AG04450 (cell line): ENCODE measurements around the gene SERINC5. TPM values are rescaled to one million over a fixed set of nuclear protein-coding genes. Genes with fewer than 3 reads are reported as not detected.

Experiments
- CTCF ChIA-PET: fragments of 300-600, 350-600 bp; formaldehyde crosslinking; extraction: SDS; loops from one replicate; lab custom pipeline; 2022; ENCODE audit warnings: antibody characterized with exemption, inconsistent platforms; lab: Charles Lee
- POLR2A ChIA-PET: fragments of 350-600 bp; formaldehyde crosslinking; extraction: SDS; loops from one replicate; lab custom pipeline; 2021; ENCODE audit warnings: antibody characterized with exemption, inconsistent platforms; lab: Yijun Ruan, JAX
- DNase-seq: peaks from one replicate; pipeline ENCODE4 v3.0.0-alpha.2; 2011; ENCODE audit warnings: low read depth, low spot score
- H3K27ac ChIP-seq: one replicate; pipeline ENCODE4 v1.5.1; 2012; ENCODE audit warnings: low read depth, low read length, control low read depth
- H3K27me3 ChIP-seq: one replicate; pipeline ENCODE4 v1.6.0; 2012; ENCODE audit warnings: low read length; ENCODE audit not compliant: control insufficient read depth, insufficient read depth
- H3K4me3 ChIP-seq: 2 replicates; pipeline ENCODE4 v1.5.1; 2011; ENCODE audit warnings: mild to moderate bottlenecking, low read depth, low read length, control low read depth
- H3K9me3 ChIP-seq: 2 replicates; pipeline ENCODE4 v1.5.1; 2012; ENCODE audit warnings: low read length; ENCODE audit not compliant: control insufficient read depth, insufficient read depth
- polyA plus RNA-seq: library from polyadenylated mRNA; depleted of rRNA; stranded (reverse); fragments of >200 nt; gene quantifications from 2 replicates; pipeline ENCODE4 v1.2.3, GENCODE V29; 2011
- TF ChIP-seq, protein P1 (sequence below): IDR thresholded peaks from 2 replicates; pipeline ENCODE4 v1.5.1; 2011; ENCODE audit warnings: low read depth, low read length, control low read depth, inconsistent platforms

SERINC5 gene
- polyA plus RNA-seq, 1 experiment: 8.5 TPM

DNA sequence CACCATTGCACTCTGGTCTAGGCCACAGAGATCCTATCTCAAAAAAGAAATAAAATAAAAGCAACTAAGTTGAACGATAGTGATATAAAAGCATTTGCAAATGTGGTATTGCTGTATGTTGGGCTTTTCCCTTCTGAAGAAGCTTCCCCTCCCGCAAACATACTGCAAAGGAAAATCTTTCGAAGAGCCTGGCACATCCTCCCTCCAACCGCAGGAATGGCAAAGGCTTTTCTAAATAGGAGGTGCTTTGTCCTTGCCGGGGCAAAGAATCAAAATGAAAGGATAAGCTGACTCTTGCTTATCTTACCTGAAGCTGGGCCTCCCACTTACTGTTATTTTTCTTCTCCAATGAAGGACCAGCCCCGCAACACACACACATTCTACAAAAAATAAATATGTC is 45.8 kb downstream of the SERINC5 start:
- no peak overlapping the region for H3K4me3 ChIP-seq
- ChIA-PET POLR2A (no interaction called here), CTCF (no interaction called here)

DNA sequence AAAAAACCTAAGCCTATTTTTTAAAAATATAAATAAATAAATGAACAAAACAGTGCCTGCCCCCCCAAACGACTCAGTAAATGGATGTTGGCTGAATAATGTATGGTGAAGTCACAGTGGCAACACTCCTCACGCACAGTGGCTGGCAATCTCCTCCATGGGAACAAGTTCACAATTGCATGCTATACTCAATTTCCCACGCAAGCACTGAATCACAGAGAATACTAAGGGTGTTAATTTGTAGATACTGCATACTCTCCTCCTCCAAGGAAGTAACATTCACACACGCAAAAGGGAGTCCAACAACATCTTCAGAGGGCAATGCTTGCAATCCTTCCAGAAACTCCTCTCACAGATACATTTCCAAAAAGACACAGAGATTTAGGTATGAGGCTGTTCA is 47.5 kb downstream of the SERINC5 start:
- no peak for DNase-seq
- Histone ChIP-seq H3K9me3 (no peaks in the 10 kb centered on the region), H3K4me3 (no peak overlapping the region), H3K27me3 (no peaks in the 10 kb centered on the region), H3K27ac (no peak overlapping the region)
- POLR2A ChIA-PET: no interaction called here
- TF ChIP-seq, protein P1, sequence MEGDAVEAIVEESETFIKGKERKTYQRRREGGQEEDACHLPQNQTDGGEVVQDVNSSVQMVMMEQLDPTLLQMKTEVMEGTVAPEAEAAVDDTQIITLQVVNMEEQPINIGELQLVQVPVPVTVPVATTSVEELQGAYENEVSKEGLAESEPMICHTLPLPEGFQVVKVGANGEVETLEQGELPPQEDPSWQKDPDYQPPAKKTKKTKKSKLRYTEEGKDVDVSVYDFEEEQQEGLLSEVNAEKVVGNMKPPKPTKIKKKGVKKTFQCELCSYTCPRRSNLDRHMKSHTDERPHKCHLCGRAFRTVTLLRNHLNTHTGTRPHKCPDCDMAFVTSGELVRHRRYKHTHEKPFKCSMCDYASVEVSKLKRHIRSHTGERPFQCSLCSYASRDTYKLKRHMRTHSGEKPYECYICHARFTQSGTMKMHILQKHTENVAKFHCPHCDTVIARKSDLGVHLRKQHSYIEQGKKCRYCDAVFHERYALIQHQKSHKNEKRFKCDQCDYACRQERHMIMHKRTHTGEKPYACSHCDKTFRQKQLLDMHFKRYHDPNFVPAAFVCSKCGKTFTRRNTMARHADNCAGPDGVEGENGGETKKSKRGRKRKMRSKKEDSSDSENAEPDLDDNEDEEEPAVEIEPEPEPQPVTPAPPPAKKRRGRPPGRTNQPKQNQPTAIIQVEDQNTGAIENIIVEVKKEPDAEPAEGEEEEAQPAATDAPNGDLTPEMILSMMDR: no peak
- CTCF ChIA-PET: no interaction called here

More for the DNA sequence above, 45.8 kb downstream of the SERINC5 start:
- no peaks in the 10 kb centered on the region for H3K9me3 ChIP-seq
- TF ChIP-seq, protein P1: no peak
- H3K27ac ChIP-seq: no peak overlapping the region
- no peaks in the 10 kb centered on the region for H3K27me3 ChIP-seq
- no peak for DNase-seq

DNA sequence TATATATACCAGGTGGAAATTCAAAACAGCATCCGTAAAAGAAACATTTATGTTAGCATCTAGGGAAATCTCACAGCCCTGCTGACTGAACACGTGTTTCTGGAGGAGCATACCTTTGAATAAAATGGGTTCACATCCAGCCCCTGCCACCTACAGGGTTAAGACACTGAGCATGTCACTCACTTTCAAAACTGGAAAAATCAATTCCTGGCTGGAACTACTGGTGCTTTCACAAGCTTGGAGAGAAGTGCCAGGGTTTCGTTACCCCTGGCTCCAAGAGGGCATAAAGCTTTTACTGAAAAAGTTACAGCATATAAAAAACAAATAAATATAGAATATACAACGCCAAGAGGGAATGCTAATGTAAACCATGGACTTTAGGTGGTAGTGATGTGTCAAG is 48.0 kb downstream of the SERINC5 start:
- ChIA-PET CTCF (no interaction called here), POLR2A (no interaction called here)
- H3K4me3 ChIP-seq: no peak overlapping the region
- TF ChIP-seq, protein P1: no peak
- DNase-seq: no peak
- H3K27ac ChIP-seq: no peak overlapping the region
- no peaks in the 10 kb centered on the region for H3K27me3 ChIP-seq
- no peaks in the 10 kb centered on the region for H3K9me3 ChIP-seq

DNA sequence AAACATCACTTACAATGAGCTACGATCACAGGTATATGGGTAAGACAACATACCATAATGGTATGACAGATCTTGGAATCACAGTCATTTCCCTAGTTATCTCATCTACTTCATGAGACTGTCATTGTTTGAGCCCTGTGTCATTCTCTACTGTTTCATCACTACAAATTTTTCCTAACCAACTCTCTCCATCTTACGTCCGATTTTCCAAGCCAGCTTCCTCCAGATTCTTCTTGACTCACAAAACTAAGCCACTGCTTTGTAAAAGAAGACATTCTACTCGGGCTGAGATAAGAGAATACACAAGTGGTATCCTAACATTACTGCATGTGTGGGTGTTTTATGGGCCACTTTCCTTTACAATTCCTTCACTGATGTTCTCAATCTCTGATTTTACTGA is 49.6 kb downstream of the SERINC5 start:
- Histone ChIP-seq H3K27ac (no peak overlapping the region), H3K27me3 (no peaks in the 10 kb centered on the region), H3K9me3 (no peaks in the 10 kb centered on the region), H3K4me3 (no peak overlapping the region)
- peak; percentile 10 for DNase-seq
- CTCF ChIA-PET: no interaction called here
- TF ChIP-seq, protein P1: no peak
- POLR2A ChIA-PET: no interaction called here

DNA sequence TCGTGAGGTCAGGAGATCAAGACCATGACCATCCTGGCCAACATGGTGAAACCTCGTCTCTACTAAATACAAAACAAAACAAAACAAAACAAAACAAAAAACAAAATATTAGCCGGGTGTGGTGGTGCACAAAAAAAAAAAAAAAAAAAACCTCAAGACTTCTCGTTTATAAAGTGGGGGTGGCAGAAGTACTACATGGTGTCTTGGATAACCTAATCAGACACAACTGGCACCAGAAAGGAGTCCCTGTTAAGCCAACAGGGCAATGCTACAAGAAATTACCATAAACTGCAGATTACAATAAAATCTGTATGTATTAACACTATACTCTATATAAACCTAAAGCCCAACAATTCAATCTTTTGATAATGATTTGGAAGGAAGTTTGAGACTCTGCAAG is 50.0 kb downstream of the SERINC5 start:
- H3K9me3 ChIP-seq: no peaks in the 10 kb centered on the region
- H3K4me3 ChIP-seq: no peak overlapping the region
- POLR2A ChIA-PET: no interaction called here
- DNase-seq: no peak
- H3K27ac ChIP-seq: no peak overlapping the region
- no peaks in the 10 kb centered on the region for H3K27me3 ChIP-seq
- TF ChIP-seq, protein P1: no peak
- CTCF ChIA-PET: no interaction called here
